RKO (cell line): ENCODE measurements around the gene RBPJ.
"Not testable (repeated sequence)": the region's sequence is repeated elsewhere in the genome, so short reads cannot be mapped to it uniquely, and the experiment has no call there.

ENCODE experiments used
- DNase-seq: peaks from one replicate; pipeline ENCODE4 v3.0.0-alpha.2; 2016; ENCODE audit warnings: low spot score

Gene RBPJ

DNA sequence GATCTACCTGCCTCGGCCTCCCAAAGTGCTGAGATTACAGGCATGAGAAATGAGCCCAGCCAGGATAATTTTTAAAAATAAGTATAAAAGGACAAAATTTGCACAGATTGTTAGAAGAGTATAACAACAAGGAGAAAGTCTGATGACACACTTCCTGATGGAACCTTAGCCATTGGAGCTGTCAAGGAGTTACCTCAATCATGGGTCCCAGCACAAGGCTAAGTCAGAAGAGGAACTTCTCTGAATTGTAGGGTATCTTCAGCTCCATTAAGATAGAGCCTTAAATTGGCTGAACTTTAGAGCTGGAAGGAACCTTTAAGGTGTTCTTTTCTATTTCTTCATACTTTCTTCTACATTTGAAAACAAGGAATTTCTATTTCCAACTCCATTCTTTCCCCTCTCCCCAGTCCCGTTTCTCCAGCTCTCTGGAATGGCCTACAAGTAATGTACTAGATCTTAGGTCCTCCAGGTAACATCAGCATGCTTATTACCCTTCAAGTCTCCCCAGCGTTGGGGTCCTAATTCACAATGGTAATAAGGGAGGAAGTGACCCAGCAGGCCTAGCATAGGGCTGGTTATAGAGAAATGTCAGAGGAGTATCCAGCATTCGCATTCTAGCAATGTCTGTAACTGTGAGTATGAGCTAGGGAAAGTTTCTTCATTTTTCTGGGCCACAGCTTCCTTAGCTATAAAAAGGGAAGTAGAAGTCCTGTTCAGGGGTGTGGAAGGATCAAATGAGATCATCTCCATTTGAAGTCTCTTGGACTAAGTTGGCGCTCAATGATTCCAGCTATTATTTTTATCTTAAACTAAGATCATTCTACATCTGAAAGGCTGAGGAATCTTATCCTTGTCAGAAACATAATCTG is 18.5 kb upstream of the RBPJ start:
- no peak for DNase-seq

DNA sequence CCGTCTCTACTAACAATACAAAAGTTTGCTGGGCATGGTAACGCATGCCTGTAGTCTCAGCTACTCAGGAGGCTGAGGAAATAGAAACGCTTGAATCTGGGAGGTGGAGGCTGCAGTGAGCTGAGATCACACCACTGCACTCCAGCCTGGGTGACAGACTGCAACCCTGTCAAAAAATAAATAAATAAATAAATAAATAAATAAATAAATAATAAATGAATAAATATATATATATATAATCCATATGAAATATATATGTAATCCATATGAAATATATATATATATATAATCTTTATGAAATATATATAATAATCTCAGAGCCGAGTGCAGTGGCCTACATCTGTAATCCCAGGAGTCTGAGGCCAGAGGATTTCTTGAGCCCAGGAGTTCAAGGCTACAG is 17.8 kb upstream of the RBPJ start:
- no peak for DNase-seq

DNA sequence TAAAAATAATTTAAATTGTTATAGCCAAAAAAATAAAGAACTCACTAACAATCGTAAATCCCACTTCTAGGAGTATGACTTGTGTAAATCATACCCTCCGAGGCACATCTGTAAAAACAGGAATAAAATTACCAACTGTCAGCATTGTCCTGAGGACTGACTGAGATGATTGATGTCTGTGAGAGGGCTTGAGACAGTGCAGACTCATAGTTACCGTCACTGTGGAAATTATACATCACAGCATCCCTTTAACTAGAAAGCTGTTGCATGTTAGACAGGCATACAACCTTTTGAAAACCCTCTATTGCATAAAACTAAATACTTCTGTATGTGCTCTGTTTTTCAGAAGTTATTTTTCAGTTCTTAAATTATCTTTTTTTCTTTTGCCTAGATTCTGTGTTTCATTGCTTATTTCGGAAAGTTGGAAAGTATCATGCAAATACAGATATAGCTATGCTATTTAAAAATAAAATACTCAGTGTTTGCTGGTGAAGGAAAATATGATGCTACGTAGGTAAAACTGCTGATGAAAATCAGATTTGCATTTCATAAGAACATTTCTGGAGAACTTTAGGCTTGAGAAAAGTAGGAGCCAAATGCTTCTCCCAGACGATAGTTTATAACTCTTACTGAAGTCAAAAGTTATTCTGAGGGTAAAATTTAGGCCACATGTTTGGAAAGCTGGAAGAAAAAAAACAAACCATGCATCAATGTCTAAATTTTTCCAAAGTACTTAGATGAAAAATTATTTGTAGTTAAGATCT is 13.6 kb upstream of the RBPJ start:
- peak; percentile 22 for DNase-seq

DNA sequence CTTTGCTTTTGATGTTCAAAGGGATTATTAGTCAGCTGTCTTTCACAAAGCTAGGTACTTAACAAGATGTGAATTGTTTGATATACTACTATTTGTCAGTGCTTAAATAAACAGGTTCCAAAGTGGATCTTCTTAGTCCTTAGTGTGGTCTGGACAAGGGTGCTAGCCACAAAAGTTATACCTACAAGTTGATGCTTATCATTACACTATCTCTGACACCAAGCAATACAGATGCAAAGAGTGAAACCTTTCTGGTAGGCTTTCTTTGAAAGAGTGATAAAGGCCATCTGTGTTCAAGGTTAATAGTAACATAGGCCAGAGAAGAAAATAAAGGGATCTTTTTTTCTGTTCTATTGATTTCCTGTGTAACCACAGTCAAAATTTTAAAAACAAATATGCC is 12.2 kb upstream of the RBPJ start:
- no peak for DNase-seq

DNA sequence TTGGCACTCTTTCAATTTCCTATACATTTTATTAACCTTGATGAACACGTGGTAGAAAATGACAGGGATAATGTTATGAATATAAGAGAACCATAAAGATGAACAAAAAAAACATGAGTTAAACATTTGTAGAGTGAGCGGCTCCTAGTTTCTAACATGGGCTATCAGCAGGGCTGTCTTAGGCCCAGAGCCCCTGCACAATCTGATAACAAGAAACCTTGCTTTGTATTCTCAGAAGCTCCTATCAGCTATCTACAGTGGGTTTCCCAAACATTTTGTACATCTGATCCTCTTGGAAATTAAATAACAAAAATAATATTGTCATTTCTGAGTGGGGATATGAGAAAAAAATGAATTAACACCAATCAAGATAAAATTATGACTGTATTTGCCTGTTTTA is 10.6 kb upstream of the RBPJ start:
- no peak for DNase-seq

DNA sequence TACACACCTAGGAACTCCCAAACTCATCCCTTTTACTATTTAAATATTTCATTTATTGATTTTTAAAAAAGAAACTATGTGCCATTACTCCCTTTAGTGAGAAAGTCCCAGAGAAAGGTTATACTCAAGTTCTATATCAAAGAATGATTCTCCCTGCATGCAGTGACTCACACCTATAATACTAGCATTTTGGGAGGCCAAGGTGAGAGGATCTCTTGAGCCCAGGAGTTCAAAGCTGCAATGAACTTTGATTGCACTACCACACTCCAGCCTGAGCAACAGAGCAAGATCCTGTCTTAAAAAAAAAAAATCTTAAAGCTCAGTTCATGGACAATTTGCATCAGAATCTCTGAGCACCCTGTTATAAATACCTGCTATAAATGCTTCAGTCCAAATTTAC is 9.2 kb upstream of the RBPJ start:
- no peak for DNase-seq

DNA sequence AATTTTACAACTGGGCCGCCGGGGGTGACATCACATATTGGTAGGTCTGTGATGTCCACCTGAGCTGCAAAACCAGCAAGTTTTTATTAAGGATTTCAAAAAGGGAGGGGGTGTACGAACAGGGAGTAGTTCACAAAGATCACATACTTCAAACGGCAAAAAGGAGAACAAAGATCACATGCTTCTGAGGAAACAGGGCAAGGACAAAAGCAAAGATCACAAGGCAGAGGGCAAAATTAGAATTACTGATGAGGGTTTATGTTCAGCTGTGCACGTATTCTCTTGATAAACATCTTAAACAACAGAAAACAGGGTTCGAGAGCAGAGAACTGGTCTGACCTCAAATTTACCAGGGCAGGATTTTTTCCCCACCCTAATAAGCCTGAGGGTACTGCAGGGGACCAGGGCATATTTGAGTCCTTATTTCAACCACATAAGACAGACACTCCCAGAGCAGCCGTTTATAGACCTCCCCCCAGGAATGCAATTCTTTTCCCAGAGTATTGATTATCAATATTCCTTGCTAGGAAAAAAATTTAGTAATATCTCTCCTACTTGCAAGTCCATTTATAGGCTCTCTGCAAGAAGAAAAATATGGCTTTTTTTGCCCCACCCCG is 5.4 kb upstream of the RBPJ start:
- DNase-seq: not testable (repeated sequence)

DNA sequence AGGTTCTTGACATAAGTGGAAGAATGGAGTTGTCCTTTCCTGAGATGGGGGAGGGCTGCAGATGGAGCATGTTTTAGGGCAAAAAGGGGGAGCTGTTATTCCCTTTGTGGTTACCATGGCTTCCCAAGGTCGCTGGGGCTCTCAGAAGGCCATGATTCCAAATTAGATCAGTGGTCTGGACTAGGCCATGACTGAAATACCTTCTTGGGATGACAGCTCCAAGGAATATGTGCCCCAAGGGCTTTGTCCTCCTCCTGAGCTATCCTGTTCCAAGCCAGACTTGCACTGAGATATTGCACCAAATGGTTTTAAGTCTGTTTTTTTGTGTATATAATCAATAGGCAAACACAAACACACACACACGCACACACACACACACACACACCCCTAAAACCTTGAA is 3.0 kb upstream of the RBPJ start:
- no peak for DNase-seq

DNA sequence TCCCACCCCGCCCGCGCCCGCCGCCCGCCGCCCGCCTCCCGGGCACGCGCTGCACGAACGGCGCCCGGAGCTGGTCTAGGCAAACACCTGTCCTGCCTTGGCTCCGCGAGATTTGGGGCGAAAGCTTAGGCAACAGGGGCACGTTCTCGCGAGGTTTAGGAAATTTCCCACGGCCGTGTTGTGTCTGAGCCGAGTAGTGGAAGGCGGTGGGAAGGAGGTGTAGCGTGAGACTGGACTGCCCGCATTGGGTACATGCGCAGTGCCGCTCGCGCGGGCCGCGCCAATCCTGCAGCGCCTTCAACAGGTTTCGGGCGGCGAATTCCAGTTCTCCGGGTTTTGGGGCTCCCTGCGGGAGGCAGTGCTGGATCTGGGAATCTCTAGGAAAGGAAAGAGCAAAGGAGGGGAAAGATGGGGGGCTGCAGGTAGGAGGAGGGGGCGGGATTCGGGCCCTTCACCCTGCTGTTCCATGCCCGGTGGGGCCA is 1.3 kb upstream of the RBPJ start:
- DNase-seq: peak; percentile 99

DNA sequence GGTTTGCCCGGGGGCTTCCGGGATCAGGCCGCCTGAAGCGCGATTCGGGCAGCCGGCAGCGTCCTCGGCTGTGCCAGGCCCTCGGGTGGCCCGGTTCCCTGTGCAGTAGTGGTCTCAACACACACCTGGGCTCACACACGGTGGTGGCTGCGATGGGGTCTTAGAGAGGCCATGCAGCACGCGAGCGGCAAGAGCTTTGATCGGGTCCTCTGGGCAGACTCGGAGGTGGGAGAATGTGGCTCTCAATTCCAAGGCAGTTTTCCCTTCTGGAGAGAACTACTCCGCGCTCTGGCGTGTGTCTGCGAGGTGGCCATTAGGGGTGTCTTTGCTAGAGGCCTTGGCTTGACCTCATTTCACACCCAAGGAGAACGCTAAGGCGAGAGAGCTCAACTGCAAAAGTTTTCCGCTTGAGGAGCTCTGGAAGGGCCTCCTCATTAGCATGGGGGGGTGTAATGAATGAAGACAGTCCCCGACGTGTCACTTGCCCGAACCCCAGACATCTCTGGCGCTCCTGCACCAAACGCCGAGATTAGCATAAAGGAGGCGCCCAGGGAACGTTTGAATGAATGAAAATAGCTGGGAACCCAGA is 771 bp upstream of the RBPJ start:
- no peak for DNase-seq

DNA sequence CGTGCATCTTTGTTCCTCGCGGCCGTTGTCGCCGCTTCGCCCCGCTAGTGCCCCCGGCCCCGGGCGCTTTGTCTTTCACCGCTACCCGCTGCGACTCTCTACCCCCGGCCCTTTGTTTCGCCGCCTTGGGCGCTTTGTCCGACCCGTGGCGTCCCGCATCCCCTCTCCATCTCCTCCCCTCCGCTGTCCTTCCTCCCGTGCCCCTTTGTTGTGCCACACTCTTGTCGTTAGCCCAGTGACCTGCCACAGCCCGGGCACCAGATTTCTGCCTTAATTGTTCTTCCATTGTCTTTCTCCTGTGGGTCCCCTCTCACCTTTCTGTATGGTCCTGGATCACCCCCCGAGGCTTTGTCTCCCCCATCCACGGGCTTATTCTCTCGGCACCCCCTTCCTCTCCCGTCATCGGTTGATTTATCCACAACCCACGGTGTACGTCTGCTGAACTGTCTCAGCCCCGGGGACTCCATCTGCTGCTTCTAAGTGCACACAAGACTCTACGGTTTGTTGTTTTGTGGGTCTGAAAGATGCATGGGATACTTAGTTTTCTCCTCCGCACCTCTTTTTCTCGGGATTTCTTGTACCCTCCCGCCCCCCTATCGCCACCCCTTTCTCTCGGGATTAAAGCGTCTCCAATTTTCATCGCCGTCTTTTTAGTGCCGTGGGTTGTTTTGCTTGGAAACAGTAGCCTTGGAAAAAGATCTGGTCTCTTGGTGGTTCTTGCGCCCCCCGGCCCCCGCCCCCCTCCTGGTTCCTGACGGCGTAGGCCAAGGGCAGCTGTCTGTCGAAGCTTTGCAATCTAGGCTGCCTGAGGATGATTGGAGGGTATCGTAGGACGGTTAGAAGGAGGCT is 783 bp downstream of the RBPJ start:
- DNase-seq: peak; percentile 59

DNA sequence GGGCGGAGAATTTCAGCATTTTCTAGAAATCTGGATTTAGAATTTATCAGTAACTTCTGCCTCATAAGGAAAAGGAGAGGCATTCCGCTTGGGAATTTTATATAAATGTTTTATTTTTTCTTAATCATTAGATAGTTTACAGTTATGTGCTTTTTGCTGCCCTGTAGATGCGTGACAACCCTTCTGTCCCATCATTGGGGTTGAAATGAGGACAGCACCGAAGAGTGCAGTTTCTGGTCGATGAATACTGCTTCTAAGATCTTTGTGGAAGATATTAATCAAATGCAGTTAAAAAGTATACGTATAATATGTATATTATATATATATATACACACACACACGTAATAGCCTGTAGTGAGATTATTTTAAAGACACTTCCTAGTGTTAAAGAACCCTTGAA is 1.5 kb downstream of the RBPJ start:
- peak; percentile 55 for DNase-seq

DNA sequence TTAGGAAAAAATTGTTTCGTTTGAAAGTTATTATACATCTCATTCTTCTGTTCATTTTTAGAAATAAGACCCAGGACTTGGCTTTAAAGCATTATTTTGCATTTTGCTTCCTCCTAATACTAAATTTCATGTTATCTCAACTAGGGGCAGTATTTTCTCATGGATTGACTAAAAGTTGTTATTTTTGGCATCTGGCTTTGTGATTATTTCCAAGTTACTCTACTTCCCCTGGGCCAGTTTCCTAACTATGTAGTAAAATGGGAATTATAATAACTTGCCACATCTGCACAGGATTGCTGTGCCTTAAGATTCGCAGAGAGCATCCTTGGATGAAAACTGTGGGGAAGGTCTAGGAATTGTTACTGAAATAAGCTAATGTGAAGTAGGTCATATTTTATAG is 3.0 kb downstream of the RBPJ start:
- DNase-seq: no peak

DNA sequence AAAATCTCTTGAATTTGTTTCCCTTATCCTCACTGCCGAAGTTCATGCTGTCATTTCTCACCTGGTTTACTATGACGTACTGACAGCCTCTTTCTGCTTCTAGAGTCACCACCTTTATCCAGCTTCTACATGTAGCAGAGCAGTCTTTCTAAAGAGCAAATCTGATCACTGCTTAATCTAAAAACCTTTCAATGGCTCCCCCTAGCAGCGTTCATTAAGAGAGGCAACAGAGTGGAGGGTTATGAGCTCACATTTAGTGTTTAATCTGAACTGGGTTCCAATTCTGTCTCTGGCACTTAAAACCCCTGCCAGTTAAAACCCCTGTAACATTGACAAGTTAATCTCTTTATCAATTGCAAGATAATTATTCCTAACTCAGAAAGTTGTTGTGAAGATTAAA is 4.4 kb downstream of the RBPJ start:
- peak; percentile 72 for DNase-seq

DNA sequence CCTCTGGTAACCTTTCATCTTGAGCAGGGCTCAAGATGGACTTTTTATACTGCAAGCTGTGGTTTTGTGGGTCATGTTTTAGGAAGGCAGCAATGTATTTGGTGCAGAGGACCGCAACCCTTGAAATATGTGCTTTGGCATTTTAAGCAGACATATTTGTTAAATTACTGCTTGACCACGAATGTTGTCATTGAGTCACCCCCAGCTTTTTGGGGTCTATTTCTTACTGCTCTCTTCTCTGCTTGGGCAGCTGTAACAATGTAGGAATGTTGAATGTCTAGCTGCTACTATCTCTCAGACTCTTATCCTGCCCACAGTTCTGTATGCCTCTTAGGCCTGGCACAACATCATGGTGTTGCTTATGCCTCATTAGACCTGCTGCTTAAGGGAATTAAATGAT is 6.0 kb downstream of the RBPJ start:
- DNase-seq: peak; percentile 68

DNA sequence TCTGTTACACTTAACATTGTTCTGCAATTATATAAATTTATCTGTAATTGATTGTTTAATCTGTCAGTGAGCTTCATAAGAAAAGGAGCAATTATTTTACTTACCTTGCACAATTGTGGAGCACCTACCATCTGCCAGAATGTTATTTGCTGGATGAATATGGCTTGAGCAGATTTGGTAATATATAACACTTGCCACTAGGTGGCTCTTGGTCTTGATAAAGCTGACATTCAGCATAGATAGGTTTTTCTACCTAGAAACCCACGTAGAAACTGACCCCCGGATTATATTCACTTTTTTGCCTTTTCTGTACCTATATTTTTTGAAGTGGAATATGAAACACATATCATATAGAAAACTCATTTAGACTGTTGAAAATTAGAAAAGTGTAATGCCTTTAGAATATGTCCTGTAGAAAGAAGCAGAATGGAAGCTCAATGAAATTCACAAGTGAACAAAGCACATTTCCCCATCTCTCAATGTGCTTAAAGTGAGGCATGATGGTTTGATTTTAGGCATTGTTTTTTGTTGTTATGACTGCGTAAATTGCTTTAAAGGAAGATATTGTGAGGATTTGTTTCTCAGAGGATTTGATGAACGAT is 9.5 kb downstream of the RBPJ start:
- peak; percentile 81 for DNase-seq

DNA sequence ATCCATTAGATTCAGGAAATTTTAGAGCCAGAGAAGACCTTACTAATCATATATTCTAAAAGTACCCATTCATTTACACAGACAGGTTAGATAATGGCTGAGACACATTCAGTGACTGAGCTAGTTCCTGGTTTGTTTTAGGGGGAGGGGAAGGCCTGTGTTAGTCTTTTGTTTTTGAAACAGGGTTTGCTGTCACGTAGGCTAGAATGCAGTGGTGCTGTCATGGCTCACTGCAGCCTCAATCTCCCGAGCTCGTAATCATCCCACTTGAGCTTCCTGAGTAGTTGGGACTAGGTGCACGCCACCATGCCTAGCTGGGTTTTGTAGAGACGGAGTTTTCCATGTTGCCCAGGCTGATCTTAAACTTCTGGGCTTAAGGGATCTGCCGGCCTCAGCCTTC is 10.1 kb downstream of the RBPJ start:
- no peak for DNase-seq

DNA sequence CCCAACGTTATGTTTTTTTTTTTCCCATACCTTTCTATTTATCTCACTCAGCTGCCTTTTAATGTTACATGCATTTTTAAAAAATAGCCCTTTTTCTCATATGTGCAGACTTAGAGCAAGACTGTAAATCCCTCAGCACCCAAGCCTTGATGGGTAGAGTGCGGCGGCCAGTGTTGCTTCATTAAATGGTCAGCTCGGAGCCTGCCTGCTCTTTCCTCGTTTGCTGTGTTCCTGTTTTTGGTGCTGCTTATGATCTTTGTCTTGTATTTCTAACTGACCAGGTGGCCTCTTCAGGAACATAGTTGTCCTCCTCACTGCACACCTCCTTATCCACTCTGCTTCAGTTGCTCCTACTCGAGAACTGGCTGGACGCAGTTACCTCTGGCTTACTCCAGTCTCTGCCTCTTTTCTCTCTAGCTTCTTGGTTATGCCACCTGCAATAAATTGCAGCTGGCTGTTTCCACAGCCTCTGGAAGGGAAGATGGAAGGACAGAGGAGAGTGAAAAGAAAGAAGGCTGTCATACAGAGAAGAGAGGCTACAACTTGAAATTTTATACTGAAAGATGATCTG is 10.7 kb downstream of the RBPJ start:
- DNase-seq: no peak

DNA sequence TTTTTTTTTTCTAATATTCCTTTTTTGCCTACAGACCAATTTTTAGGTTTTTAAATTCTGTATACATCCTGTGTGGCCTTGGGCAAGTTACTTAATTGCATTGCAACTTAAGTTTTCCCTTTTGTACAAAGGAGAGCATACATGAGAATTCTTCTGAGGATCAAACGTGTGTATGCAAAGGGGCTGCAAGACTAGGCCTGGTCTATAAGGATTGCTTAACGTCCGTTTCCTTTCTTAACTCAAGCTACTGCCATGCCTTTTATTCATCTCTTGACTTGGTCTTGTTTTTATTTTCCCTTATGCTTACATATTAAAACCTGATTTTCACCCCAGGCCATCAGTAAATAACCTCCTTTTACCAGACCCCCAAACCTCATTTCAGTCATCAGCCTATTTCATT is 13.6 kb downstream of the RBPJ start:
- DNase-seq: no peak

DNA sequence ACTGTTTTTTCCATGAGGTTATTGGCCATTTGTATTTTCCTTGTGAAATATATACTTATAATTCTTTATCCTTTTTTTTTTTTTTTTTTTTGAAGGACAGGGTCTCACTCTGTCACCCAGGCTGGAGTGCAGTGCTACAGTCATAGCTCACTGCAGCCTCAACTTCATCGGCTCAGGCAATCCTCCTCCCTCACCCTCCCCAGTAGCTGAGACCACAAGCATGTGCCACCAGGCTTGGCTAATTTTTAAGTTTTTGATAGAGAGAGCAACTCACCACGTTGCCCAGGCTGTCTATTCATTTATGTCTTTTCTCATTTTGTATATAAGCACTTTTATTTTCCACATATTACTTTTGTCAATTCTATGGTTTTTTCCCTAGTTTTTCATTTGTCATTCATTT is 16.8 kb downstream of the RBPJ start:
- DNase-seq: no peak
